Adrenal gland (tissue), 5 donors: ENCODE results near the gene SLC45A2.
"Not testable (repeated sequence)": the region's sequence is repeated elsewhere in the genome, so short reads cannot be mapped to it uniquely, and the experiment has no call there.

Experiments used
- POLR2A ChIP-seq, 2 donors: fragments of 450-650 bp; IDR thresholded peaks; one replicate each; pipeline ENCODE4 v1.6.1; 2017; ENCODE audit warnings: antibody characterized with exemption in 2 of 2, mild to moderate bottlenecking in 2 of 2, moderate library complexity in 1 of 2
- TF ChIP-seq, protein P1 (sequence below), 6 experiments: fragments of 450-650 bp in 4 of 6; fragments of 200-600 bp in 2 of 6; sonication (generic) in 1 of 6; IDR thresholded peaks; 1 replicate in 5 of 6; 2 replicates in 1 of 6; pipeline versions ENCODE4 v1.5.1 to v1.8.0; 2016 to 2021; ENCODE audit warnings: antibody characterized with exemption in 6 of 6, mild to moderate bottlenecking in 2 of 6, moderate library complexity in 1 of 6
- donor health status: DM: no; HTN: no; CAD: no.

DNA sequence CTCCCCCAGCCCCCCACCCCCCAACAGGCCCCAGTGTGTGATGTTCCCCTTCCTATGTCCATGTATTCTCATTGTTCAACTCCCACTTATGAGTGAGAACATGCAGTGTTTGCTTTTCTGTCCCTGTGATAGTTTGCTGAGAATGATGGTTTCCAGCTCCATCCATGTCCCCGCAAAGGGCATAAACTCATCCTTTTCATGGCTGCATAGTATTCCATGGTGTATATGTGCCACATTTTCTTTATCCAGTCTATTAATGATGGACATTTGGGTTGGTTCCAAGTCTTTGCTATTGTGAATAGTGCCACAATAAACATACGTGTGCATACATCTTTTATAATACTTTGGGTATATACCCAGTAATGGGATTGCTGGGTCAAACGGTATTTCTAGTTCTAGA is 69.6 kb downstream of the SLC45A2 start:
- TF ChIP-seq POLR2A (IDR thresholded peaks at IDR 0.05): not testable (repeated sequence)
- TF ChIP-seq, protein P1, sequence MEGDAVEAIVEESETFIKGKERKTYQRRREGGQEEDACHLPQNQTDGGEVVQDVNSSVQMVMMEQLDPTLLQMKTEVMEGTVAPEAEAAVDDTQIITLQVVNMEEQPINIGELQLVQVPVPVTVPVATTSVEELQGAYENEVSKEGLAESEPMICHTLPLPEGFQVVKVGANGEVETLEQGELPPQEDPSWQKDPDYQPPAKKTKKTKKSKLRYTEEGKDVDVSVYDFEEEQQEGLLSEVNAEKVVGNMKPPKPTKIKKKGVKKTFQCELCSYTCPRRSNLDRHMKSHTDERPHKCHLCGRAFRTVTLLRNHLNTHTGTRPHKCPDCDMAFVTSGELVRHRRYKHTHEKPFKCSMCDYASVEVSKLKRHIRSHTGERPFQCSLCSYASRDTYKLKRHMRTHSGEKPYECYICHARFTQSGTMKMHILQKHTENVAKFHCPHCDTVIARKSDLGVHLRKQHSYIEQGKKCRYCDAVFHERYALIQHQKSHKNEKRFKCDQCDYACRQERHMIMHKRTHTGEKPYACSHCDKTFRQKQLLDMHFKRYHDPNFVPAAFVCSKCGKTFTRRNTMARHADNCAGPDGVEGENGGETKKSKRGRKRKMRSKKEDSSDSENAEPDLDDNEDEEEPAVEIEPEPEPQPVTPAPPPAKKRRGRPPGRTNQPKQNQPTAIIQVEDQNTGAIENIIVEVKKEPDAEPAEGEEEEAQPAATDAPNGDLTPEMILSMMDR (IDR thresholded peaks at IDR 0.05): not testable (repeated sequence)
